Gastroesophageal sphincter (tissue), 4 donors: Measurements from ENCODE around the gene GTF2A1. TPM values are rescaled to one million over a fixed set of nuclear protein-coding genes. Genes with fewer than 3 reads are reported as not detected.
"Not testable (repeated sequence)": the region's sequence is repeated elsewhere in the genome, so short reads cannot be mapped to it uniquely, and the experiment has no call there.

Experiments
- ATAC-seq: fragments of 150-250 bp; one replicate; pipeline ENCODE4 v1.9.1; 2016; ENCODE audit warnings: mild to moderate bottlenecking, moderate library complexity
- H3K27ac ChIP-seq, 4 donors: fragments of 200-600 bp; sonication (generic) in 3 of 4; 1 replicate in 3 of 4; 2 replicates in 1 of 4; pipeline ENCODE4 v1.5.1; 2016 to 2019
- H3K27me3 ChIP-seq: fragments of 200-600 bp; sonication (generic); one replicate; pipeline ENCODE4 v1.5.1; 2019
- H3K36me3 ChIP-seq, 2 donors: fragments of 200-600 bp; sonication (generic); one replicate each; pipeline ENCODE4 v1.5.1; 2019; ENCODE audit warnings: control low read depth in 1 of 2
- H3K4me1 ChIP-seq, 3 donors: fragments of 200-600 bp; sonication (generic); 1 replicate in 2 of 3; 2 replicates in 1 of 3; pipeline ENCODE4 v1.5.1; 2016 to 2019; ENCODE audit warnings: control low read depth in 2 of 3
- H3K4me3 ChIP-seq, 2 donors: fragments of 200-600 bp; sonication (generic); one replicate each; pipeline ENCODE4 v1.5.1; 2019; ENCODE audit warnings: mild to moderate bottlenecking in 1 of 2, moderate library complexity in 1 of 2
- H3K9me3 ChIP-seq, 3 donors: fragments of 200-600 bp; sonication (generic); one replicate each; pipeline ENCODE4 v1.5.1; 2017 to 2019; ENCODE audit warnings: control low read depth in 2 of 3
- EP300 ChIP-seq: sonication (generic); formaldehyde crosslinking; IDR thresholded peaks from one replicate; pipeline ENCODE4 v1.6.1; 2017; ENCODE audit warnings: antibody characterized with exemption, mild to moderate bottlenecking
- POLR2A ChIP-seq, 2 donors: fragments of 450-650 bp; IDR thresholded peaks; one replicate each; pipeline ENCODE4 v1.6.1; 2017; ENCODE audit warnings: antibody characterized with exemption in 2 of 2, mild to moderate bottlenecking in 2 of 2, moderate library complexity in 1 of 2
- POLR2AphosphoS5 ChIP-seq: sonication (generic); formaldehyde crosslinking; IDR thresholded peaks from one replicate; pipeline ENCODE4 v1.6.1; 2017; ENCODE audit warnings: antibody characterized with exemption
- WGBS, 2 donors: methylation state at CpG; one replicate each; pipeline ENCODE4 v1.1.5; 2018; ENCODE audit warnings: low coverage in 1 of 2; 5-methylcytosine and 5-hydroxymethylcytosine counted together
- total RNA-seq, 4 donors: library from RNA; depleted of rRNA; stranded (reverse); fragments of >200 nt; gene quantifications; one replicate each; pipeline ENCODE4 v1.1.0, GENCODE V29; 2016
- TF ChIP-seq, protein P1 (sequence below), 4 experiments: fragments of 200-600 bp in 2 of 4; fragments of 450-650 bp in 2 of 4; sonication (generic) in 1 of 4; IDR thresholded peaks; one replicate each; pipeline ENCODE4 v1.5.1; 2017 to 2019; ENCODE audit warnings: antibody characterized with exemption in 4 of 4, mild to moderate bottlenecking in 2 of 4, moderate library complexity in 2 of 4

GTF2A1 gene
- total RNA-seq, 4 donors from 2014 or later: 28.0 to 40.0 (median 30.5) TPM

- no peaks in the 10 kb centered on the region for H3K36me3 ChIP-seq
- H3K4me3 ChIP-seq: no peak overlapping the region
- H3K27ac ChIP-seq: no peak overlapping the region
- no peak for ATAC-seq
- TF ChIP-seq POLR2A (IDR thresholded peaks at IDR 0.05) (no peak), EP300 (no peak), POLR2AphosphoS5 (no peak)
- TF ChIP-seq, protein P1, sequence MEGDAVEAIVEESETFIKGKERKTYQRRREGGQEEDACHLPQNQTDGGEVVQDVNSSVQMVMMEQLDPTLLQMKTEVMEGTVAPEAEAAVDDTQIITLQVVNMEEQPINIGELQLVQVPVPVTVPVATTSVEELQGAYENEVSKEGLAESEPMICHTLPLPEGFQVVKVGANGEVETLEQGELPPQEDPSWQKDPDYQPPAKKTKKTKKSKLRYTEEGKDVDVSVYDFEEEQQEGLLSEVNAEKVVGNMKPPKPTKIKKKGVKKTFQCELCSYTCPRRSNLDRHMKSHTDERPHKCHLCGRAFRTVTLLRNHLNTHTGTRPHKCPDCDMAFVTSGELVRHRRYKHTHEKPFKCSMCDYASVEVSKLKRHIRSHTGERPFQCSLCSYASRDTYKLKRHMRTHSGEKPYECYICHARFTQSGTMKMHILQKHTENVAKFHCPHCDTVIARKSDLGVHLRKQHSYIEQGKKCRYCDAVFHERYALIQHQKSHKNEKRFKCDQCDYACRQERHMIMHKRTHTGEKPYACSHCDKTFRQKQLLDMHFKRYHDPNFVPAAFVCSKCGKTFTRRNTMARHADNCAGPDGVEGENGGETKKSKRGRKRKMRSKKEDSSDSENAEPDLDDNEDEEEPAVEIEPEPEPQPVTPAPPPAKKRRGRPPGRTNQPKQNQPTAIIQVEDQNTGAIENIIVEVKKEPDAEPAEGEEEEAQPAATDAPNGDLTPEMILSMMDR (IDR thresholded peaks at IDR 0.05): no peak
- 60% methylated on average over 1 of the region's 1 CpG for WGBS, 2 donors
- H3K9me3 ChIP-seq: peaks cover 0 to 17% (median 0%) of the 10 kb centered on the region in 3 donors
- no peaks in the 10 kb centered on the region for H3K27me3 ChIP-seq
- H3K4me1 ChIP-seq: no peaks in the 10 kb centered on the region
Observed at GRCh38 chr14:81245771-81246170, 25.0 kb upstream of the GTF2A1 start.

- WGBS, 2 donors: no CpG with 5 or more reads among the region's 28 CpGs
- not testable (repeated sequence) for H3K4me3 ChIP-seq, H3K27ac ChIP-seq, H3K36me3 ChIP-seq, H3K27me3 ChIP-seq, ATAC-seq, H3K4me1 ChIP-seq
- peaks cover 0 to 17% (median 0%) of the 10 kb centered on the region in 3 donors for H3K9me3 ChIP-seq
Observed at GRCh38 chr14:81244431-81244830, 23.7 kb upstream of the GTF2A1 start.

DNA sequence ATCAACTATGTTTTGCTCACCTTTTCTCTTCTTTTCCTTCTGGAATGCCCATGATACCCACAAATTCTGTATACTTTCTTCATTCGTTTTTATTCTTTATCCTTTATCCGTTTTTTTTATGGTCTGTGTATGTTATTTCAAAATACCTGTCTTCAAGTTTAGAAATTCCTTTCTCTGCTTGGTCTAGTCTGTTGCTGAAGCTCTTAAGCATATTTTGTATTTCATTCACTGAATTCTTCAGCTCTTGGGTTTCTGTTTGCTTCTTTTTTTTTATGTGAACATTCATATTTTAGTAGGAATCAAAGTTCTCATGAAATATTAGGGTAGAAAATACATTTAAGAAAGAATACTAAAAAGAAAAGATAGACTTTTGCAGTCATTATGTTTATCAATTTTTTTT lies 22.7 kb upstream of the GTF2A1 start:
- Histone ChIP-seq H3K27ac (no peak overlapping the region), H3K4me1 (no peaks in the 10 kb centered on the region), H3K27me3 (no peaks in the 10 kb centered on the region), H3K36me3 (no peaks in the 10 kb centered on the region), H3K4me3 (no peak overlapping the region), H3K9me3 (peaks cover 0 to 17% (median 0%) of the 10 kb centered on the region in 3 donors)
- WGBS, 2 donors: 82 to 83% methylated on average over 2 of the region's 2 CpGs
- TF ChIP-seq POLR2AphosphoS5 (no peak), POLR2A (IDR thresholded peaks at IDR 0.05) (no peak), EP300 (no peak)
- TF ChIP-seq, protein P1 (IDR thresholded peaks at IDR 0.05): no peak
- ATAC-seq: no peak

- H3K27ac ChIP-seq, H3K4me1 ChIP-seq, ATAC-seq, H3K4me3 ChIP-seq, H3K27me3 ChIP-seq, H3K36me3 ChIP-seq, H3K9me3 ChIP-seq: not testable (repeated sequence)
- WGBS, 2 donors: 43 to 70% methylated on average over 1 to 2 of the region's 2 CpGs
Observed at GRCh38 chr14:81236849-81237248, 16.1 kb upstream of the GTF2A1 start.

- no CpG with 5 or more reads among the region's 20 CpGs for WGBS, 2 donors
- Histone ChIP-seq H3K27me3 (no peaks in the 10 kb centered on the region), H3K36me3 (no peaks in the 10 kb centered on the region), H3K27ac (no peak overlapping the region), H3K9me3 (peaks cover 0 to 2% (median 0%) of the 10 kb centered on the region in 3 donors), H3K4me3 (no peak overlapping the region), H3K4me1 (no peaks in the 10 kb centered on the region)
- ATAC-seq: no peak
- no peak for TF ChIP-seq EP300
- no peak for TF ChIP-seq POLR2AphosphoS5
- no peak for TF ChIP-seq POLR2A (IDR thresholded peaks at IDR 0.05)
- TF ChIP-seq, protein P1 (IDR thresholded peaks at IDR 0.05): no peak
Observed at GRCh38 chr14:81236138-81236537, 15.4 kb upstream of the GTF2A1 start.

- no peaks in the 10 kb centered on the region for H3K27me3 ChIP-seq
- no peak overlapping the region for H3K27ac ChIP-seq
- no peak for TF ChIP-seq POLR2A (IDR thresholded peaks at IDR 0.05)
- no peak for TF ChIP-seq POLR2AphosphoS5
- TF ChIP-seq EP300: no peak
- TF ChIP-seq, protein P1 (IDR thresholded peaks at IDR 0.05): no peak
- H3K4me3 ChIP-seq: no peak overlapping the region
- H3K4me1 ChIP-seq: no peaks in the 10 kb centered on the region
- no peaks in the 10 kb centered on the region for H3K9me3 ChIP-seq
- H3K36me3 ChIP-seq: no peaks in the 10 kb centered on the region
- no peak for ATAC-seq
- WGBS, 2 donors: 73 to 74% methylated on average over 2 of the region's 2 CpGs
Observed at GRCh38 chr14:81235096-81235495, 14.3 kb upstream of the GTF2A1 start.
